Measurements from ENCODE around the gene RAPGEF3.

Gene RAPGEF3

GRCh38 chr12:47746073-47746472, 12.6 kb downstream of the RAPGEF3 start:
- Mint-ChIP-seq H3K4me3 (no peak overlapping the region), H3K27ac (ENCODE audit: low read depth) (no peak overlapping the region), H3K27me3 (peaks cover 39% of the 10 kb centered on the region), H3K36me3 (ENCODE audit: insufficient read depth) (peaks cover 5% of the 10 kb centered on the region), H3K9me3 (no peaks in the 10 kb centered on the region), H3K4me1 (peaks cover 18% of the 10 kb centered on the region)
- DNase-seq (ENCODE audit: low spot score in 2 of 2), result no peak
- ATAC-seq (replicated peaks; ENCODE audit: extremely low read depth, poor library complexity, severe bottlenecking), result no peak

DNA sequence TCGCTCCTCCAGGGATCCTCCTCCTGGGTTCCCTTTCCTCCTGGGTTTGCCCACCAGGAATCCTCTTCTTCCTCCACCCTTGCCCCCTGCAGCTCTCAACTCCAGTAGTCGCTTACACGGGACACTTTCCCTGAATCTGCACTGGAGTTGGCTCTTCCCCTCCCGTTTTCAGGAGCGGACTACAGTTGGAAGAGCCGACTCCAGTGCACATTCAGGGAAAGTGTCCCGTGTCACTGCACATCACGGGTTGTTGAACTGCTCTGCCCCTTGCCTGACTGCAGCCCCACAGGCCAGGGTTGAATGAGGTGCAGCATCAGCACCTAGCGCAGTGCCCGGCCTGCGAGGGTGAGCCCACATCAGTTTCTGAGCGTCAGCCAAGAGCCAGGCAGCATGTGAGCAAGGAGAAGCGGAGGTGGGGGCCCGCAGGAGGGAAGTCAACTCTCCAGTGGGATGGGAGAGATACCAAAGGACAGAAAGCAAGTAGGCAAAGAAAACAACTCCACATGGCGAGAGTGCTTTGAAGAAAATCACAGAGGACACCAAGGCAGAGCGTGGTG, 13.1 kb downstream of the RAPGEF3 start:
- H3K27ac Mint-ChIP-seq (ENCODE audit: low read depth), result no peak overlapping the region
- ATAC-seq (replicated peaks; ENCODE audit: extremely low read depth, poor library complexity, severe bottlenecking) (no peak), DNase-seq (ENCODE audit: low spot score in 2 of 2) (no peak)
- peaks cover 5% of the 10 kb centered on the region for H3K36me3 Mint-ChIP-seq (ENCODE audit: insufficient read depth)
- H3K9me3 Mint-ChIP-seq, result no peaks in the 10 kb centered on the region
- H3K4me3 Mint-ChIP-seq, result no peak overlapping the region
- H3K27me3 Mint-ChIP-seq, result peaks cover 39% of the 10 kb centered on the region
- peaks cover 23% of the 10 kb centered on the region for H3K4me1 Mint-ChIP-seq

DNA sequence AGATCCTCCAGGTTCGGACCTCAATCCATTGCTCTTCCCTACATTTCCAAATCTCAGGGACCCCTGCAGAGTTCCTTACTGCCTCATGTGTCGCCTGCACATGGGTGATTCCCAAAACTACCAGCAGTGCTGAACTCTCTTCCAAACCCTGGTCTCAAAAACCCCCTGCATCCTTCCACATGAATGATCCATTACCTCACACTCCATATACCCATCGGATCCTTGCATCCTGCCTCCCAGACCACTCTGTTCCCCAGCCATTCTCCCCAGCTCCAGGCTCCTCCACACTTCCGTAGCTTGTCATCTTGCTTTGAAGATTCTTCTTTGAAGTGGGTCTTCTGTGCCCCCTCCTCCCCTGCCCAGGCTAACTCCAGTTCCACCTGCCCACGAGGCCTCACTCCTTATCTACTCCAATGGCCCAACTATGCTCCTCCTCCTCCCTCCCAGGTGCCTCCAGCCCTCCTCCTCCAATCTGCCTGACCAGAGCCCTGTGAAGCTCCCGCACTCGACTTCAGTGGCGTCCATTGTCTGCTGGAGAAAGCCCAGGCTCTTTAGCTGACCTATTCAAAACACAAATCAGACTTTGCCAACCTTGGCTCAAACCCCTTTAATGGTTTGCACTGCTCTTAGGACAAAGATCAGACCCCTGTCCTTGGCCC, 13.8 kb downstream of the RAPGEF3 start:
- ATAC-seq (replicated peaks; ENCODE audit: extremely low read depth, poor library complexity, severe bottlenecking) (no peak), DNase-seq (ENCODE audit: low spot score in 2 of 2) (no peak)
- H3K27me3 Mint-ChIP-seq, result peaks cover 39% of the 10 kb centered on the region
- peaks cover 5% of the 10 kb centered on the region for H3K36me3 Mint-ChIP-seq (ENCODE audit: insufficient read depth)
- H3K9me3 Mint-ChIP-seq, result no peaks in the 10 kb centered on the region
- H3K27ac Mint-ChIP-seq (ENCODE audit: low read depth), result no peak overlapping the region
- H3K4me1 Mint-ChIP-seq, result peaks cover 30% of the 10 kb centered on the region
- no peak overlapping the region for H3K4me3 Mint-ChIP-seq

GRCh38 chr12:47744005-47744651, 14.6 kb downstream of the RAPGEF3 start:
- H3K4me1 Mint-ChIP-seq, result peaks cover 36% of the 10 kb centered on the region
- H3K4me3 Mint-ChIP-seq, result no peak overlapping the region
- H3K27me3 Mint-ChIP-seq, result peaks cover 39% of the 10 kb centered on the region
- H3K9me3 Mint-ChIP-seq, result no peaks in the 10 kb centered on the region
- H3K27ac Mint-ChIP-seq (ENCODE audit: low read depth), result no peak overlapping the region
- H3K36me3 Mint-ChIP-seq (ENCODE audit: insufficient read depth), result peaks cover 5% of the 10 kb centered on the region
- DNase-seq (ENCODE audit: low spot score in 2 of 2) (peak in 1 of 2 donors; percentile 25), ATAC-seq (replicated peaks; ENCODE audit: extremely low read depth, poor library complexity, severe bottlenecking) (no peak)

DNA sequence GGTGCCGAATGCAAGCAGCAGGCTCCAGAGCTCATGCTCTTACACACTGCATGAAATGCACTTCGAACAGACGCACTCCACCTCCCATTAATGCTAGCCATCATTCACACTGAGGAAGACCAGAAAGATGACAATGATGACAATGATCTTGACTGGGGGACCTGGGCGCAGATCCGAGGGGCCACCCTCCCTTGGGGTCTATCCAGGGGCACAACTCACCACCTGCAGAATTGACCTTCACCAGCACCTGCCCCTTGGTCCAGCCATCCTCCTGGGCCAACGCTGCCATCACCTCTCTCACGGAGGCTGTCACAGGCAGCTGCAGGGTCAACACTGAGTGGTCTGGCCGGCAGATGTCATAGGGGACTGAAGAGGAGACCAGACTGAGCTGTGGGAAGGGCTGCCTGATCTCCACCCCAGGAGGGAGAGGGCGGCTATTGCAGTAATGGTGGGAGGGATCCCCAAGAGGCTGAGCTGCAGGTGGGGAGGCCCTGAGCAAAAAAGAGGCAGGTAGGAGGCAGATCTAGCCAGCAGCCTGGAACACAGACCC, 15.3 kb downstream of the RAPGEF3 start:
- H3K4me1 Mint-ChIP-seq, result peaks cover 36% of the 10 kb centered on the region
- no peak for DNase-seq (ENCODE audit: low spot score in 2 of 2)
- H3K27me3 Mint-ChIP-seq, result peaks cover 39% of the 10 kb centered on the region
- H3K36me3 Mint-ChIP-seq (ENCODE audit: insufficient read depth), result peaks cover 5% of the 10 kb centered on the region
- H3K9me3 Mint-ChIP-seq, result no peaks in the 10 kb centered on the region
- no peak overlapping the region for H3K27ac Mint-ChIP-seq (ENCODE audit: low read depth)
- no peak for ATAC-seq (replicated peaks; ENCODE audit: extremely low read depth, poor library complexity, severe bottlenecking)
- H3K4me3 Mint-ChIP-seq, result no peak overlapping the region

- H3K36me3 Mint-ChIP-seq (ENCODE audit: insufficient read depth), result peaks cover 5% of the 10 kb centered on the region
- no peak overlapping the region for H3K27ac Mint-ChIP-seq (ENCODE audit: low read depth)
- no peaks in the 10 kb centered on the region for H3K9me3 Mint-ChIP-seq
- peak; percentile 35 to 56 for DNase-seq (ENCODE audit: low spot score in 2 of 2)
- no peak overlapping the region for H3K4me3 Mint-ChIP-seq
- H3K27me3 Mint-ChIP-seq, result peaks cover 39% of the 10 kb centered on the region
- ATAC-seq (replicated peaks; ENCODE audit: extremely low read depth, poor library complexity, severe bottlenecking), result peak; percentile 27
- peaks cover 38% of the 10 kb centered on the region for H3K4me1 Mint-ChIP-seq
These were observed 16.3 kb downstream of the RAPGEF3 start for GRCh38 chr12:47742253-47742825.

DNA sequence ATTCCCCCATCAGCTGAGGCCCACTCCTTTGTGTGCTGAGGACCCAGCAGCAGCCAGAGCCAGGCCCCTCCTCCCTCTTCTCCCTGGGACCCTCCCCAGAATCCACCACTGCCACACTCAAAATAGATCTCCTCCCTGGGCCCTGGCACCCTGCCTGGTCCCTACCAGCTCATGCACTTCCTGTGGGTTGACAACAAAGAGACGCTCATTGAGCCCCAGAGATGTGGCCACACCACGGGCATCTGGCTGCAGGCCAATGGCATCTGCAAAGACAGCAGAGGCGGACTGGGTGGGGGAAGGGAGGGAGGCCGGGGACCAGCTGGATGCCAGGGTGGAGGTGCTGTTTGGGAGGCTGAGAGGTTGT, 17.4 kb downstream of the RAPGEF3 start:
- no peak overlapping the region for H3K27ac Mint-ChIP-seq (ENCODE audit: low read depth)
- H3K4me3 Mint-ChIP-seq, result peak overlapping the region; percentile 0
- DNase-seq (ENCODE audit: low spot score in 2 of 2) (peak; percentile 63 to 74), ATAC-seq (replicated peaks; ENCODE audit: extremely low read depth, poor library complexity, severe bottlenecking) (peak; percentile 80)
- no peaks in the 10 kb centered on the region for H3K9me3 Mint-ChIP-seq
- H3K27me3 Mint-ChIP-seq, result peaks cover 33% of the 10 kb centered on the region
- peaks cover 43% of the 10 kb centered on the region for H3K4me1 Mint-ChIP-seq
- H3K36me3 Mint-ChIP-seq (ENCODE audit: insufficient read depth), result peaks cover 5% of the 10 kb centered on the region

GRCh38 chr12:47740606-47741339, 17.9 kb downstream of the RAPGEF3 start:
- Mint-ChIP-seq H3K4me3 (peak overlapping the region; percentile 27), H3K4me1 (peaks cover 43% of the 10 kb centered on the region), H3K9me3 (no peaks in the 10 kb centered on the region), H3K27me3 (peaks cover 28% of the 10 kb centered on the region), H3K36me3 (ENCODE audit: insufficient read depth) (peaks cover 5% of the 10 kb centered on the region), H3K27ac (ENCODE audit: low read depth) (no peak overlapping the region)
- DNase-seq (ENCODE audit: low spot score in 2 of 2), result no peak
- ATAC-seq (replicated peaks; ENCODE audit: extremely low read depth, poor library complexity, severe bottlenecking), result no peak

DNA sequence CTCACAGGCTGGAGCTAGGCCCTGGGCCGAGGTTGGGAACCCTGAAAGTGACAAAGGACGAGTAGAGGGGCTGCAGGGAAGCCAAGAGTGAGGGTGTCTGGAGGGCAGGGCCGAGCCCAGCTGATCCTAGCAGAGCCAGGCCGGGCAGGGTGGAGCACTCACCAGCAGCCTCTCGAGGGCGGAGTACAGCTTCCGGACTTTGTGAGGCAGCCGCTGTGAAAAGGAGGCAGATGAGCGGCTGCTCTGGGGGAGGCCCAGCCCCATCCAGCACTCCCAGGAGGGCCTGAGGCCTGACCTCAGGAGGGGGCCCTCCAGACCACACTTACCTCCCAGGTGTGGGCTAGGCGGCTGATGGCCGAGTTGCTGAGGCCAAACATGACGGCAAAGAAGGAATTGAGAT, 18.7 kb downstream of the RAPGEF3 start:
- peaks cover 43% of the 10 kb centered on the region for H3K4me1 Mint-ChIP-seq
- H3K36me3 Mint-ChIP-seq (ENCODE audit: insufficient read depth), result peaks cover 3% of the 10 kb centered on the region
- peak overlapping the region; percentile 27 for H3K4me3 Mint-ChIP-seq
- no peak for DNase-seq (ENCODE audit: low spot score in 2 of 2)
- ATAC-seq (replicated peaks; ENCODE audit: extremely low read depth, poor library complexity, severe bottlenecking), result no peak
- no peaks in the 10 kb centered on the region for H3K9me3 Mint-ChIP-seq
- H3K27me3 Mint-ChIP-seq, result peaks cover 20% of the 10 kb centered on the region
- H3K27ac Mint-ChIP-seq (ENCODE audit: low read depth), result no peak overlapping the region

DNA sequence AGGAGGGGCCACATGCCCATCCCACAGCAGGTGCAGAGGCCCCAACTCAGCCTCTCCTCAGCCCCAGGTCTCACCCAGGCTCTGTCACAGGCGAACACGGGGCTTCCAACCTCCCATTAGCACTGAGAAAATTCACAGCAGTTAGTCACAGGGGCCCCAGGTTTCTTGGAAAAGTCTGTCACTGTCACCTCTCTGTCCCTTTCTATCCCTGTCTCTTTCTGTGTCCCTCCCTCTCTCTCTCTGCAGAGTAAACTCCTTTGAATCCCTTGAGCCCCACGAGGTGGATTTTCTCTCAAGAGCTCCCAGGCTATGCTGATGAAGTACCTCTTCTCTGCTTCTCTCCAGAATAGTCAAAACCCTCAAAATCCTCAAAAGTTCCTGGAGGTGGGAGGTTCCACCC, 19.4 kb downstream of the RAPGEF3 start:
- H3K9me3 Mint-ChIP-seq, result no peaks in the 10 kb centered on the region
- DNase-seq (ENCODE audit: low spot score in 2 of 2) (no peak), ATAC-seq (replicated peaks; ENCODE audit: extremely low read depth, poor library complexity, severe bottlenecking) (no peak)
- H3K4me3 Mint-ChIP-seq, result no peak overlapping the region
- no peak overlapping the region for H3K27ac Mint-ChIP-seq (ENCODE audit: low read depth)
- H3K27me3 Mint-ChIP-seq, result peaks cover 13% of the 10 kb centered on the region
- peaks cover 43% of the 10 kb centered on the region for H3K4me1 Mint-ChIP-seq
- peaks cover 3% of the 10 kb centered on the region for H3K36me3 Mint-ChIP-seq (ENCODE audit: insufficient read depth)

GRCh38 chr12:47737936-47738594, 20.6 kb downstream of the RAPGEF3 start:
- no peak overlapping the region for H3K4me3 Mint-ChIP-seq
- no peak for DNase-seq (ENCODE audit: low spot score in 2 of 2)
- peaks cover 35% of the 10 kb centered on the region for H3K4me1 Mint-ChIP-seq
- H3K36me3 Mint-ChIP-seq (ENCODE audit: insufficient read depth), result peaks cover 3% of the 10 kb centered on the region
- H3K27ac Mint-ChIP-seq (ENCODE audit: low read depth), result no peak overlapping the region
- no peak for ATAC-seq (replicated peaks; ENCODE audit: extremely low read depth, poor library complexity, severe bottlenecking)
- H3K27me3 Mint-ChIP-seq, result peaks cover under 1% of the 10 kb centered on the region
- no peaks in the 10 kb centered on the region for H3K9me3 Mint-ChIP-seq

Data from central memory CD8-positive, alpha-beta T cell (primary cell).